Measurements from ENCODE around the gene LLGL2.
"Not testable (repeated sequence)": the region's sequence is repeated elsewhere in the genome, so short reads cannot be mapped to it uniquely, and the experiment has no call there.

Gene LLGL2

GRCh38 chr17:75507733-75508719 is 17.5 kb upstream of the LLGL2 start:
- no peak for DNase-seq (ENCODE audit: low spot score)

- DNase-seq (ENCODE audit: low spot score) = no peak
Measured at GRCh38 chr17:75508931-75509361, 16.6 kb upstream of the LLGL2 start.

GRCh38 chr17:75509528-75510258 is 15.8 kb upstream of the LLGL2 start:
- DNase-seq (ENCODE audit: low spot score) = no peak

- DNase-seq (ENCODE audit: low spot score) = no peak
Measured at GRCh38 chr17:75511270-75511609, 14.3 kb upstream of the LLGL2 start.

GRCh38 chr17:75511610-75512575 is 13.6 kb upstream of the LLGL2 start:
- DNase-seq (ENCODE audit: low spot score) = no peak

GRCh38 chr17:75512926-75513640 is 12.4 kb upstream of the LLGL2 start:
- no peak for DNase-seq (ENCODE audit: low spot score)

GRCh38 chr17:75513641-75514000 is 11.9 kb upstream of the LLGL2 start:
- no peak for DNase-seq (ENCODE audit: low spot score)

- DNase-seq (ENCODE audit: low spot score) = no peak
Measured at GRCh38 chr17:75514299-75514918, 11.1 kb upstream of the LLGL2 start.

- no peak for DNase-seq (ENCODE audit: low spot score)
Measured at GRCh38 chr17:75514919-75515495, 10.5 kb upstream of the LLGL2 start.

GRCh38 chr17:75515496-75516254 is 9.8 kb upstream of the LLGL2 start, which contains the start of gene CASKIN2:
TSS of gene CASKIN2 (minus strand) at chr17:75515537. CDS start at chr17:75513804, 1,733 bp downstream.
- DNase-seq (ENCODE audit: low spot score) = peak; percentile 86

GRCh38 chr17:75516255-75516618 is 9.3 kb upstream of the LLGL2 start, which contains the start of gene TSEN54:
TSS of gene TSEN54 (plus strand) at chr17:75516528. CDS start at chr17:75516561, 33 bp downstream.
- peak; percentile 95 for DNase-seq (ENCODE audit: low spot score)

GRCh38 chr17:75516619-75517296 is 8.7 kb upstream of the LLGL2 start:
- DNase-seq (ENCODE audit: low spot score) = peak; percentile 19

GRCh38 chr17:75517297-75517865 is 8.1 kb upstream of the LLGL2 start:
- peak; percentile 39 for DNase-seq (ENCODE audit: low spot score)

- DNase-seq (ENCODE audit: low spot score) = peak; percentile 51
Measured at GRCh38 chr17:75518201-75518600, 7.3 kb upstream of the LLGL2 start.

- DNase-seq (ENCODE audit: low spot score) = no peak
Measured at GRCh38 chr17:75518983-75519537, 6.4 kb upstream of the LLGL2 start.

GRCh38 chr17:75520413-75520812 is 5.1 kb upstream of the LLGL2 start:
- not testable (repeated sequence) for DNase-seq (ENCODE audit: low spot score)

GRCh38 chr17:75521290-75521689 is 4.2 kb upstream of the LLGL2 start:
- DNase-seq (ENCODE audit: low spot score) = no peak

All from activated CD4-positive, alpha-beta T cell treated with anti-CD3 and anti-CD28 coated beads, Interleukin-2, Interleukin-4, amounts not matched to agents 100 ng/mL and 50 ng/mL, durations not matched to agents 16 hours and 8 hours (primary cell).